MCF 10A (cell line): ENCODE measurements around the gene TTC3. TPM values are rescaled to one million over a fixed set of nuclear protein-coding genes. Genes with fewer than 3 reads are reported as not detected.
A peak's percentile ranks its signal among the peaks of the same experiment; 100 is the strongest.

Experiments
- BruUV-seq: library from RNA; stranded (reverse); fragments of 400-500 nt; replicated peaks from 2 replicates; lab custom pipeline; 2021; lab: Mats Ljungman, UMichigan
- CTCF ChIA-PET: fragments of 300-600 bp; sonication (Branson Sonifier 250); formaldehyde crosslinking; extraction: SDS; loops from one replicate; lab custom pipeline; 2021; ENCODE audit warnings: antibody characterized with exemption, inconsistent platforms; lab: Yijun Ruan, JAX
- POLR2A ChIA-PET: fragments of 300-600, 350-650 bp; sonication (Branson Sonifier 250); formaldehyde crosslinking; extraction: SDS; loops from one replicate; lab custom pipeline; 2020; ENCODE audit warnings: antibody characterized with exemption, inconsistent platforms; lab: Yijun Ruan, JAX
- DNase-seq: peaks from one replicate; pipeline ENCODE4 v3.0.0-alpha.2; 2018; ENCODE audit not compliant: unreplicated experiment
- H3K27ac Mint-ChIP-seq: one replicate; pipeline ENCODE4 v1.8.0; 2022; ENCODE audit warnings: mild to moderate bottlenecking, low read depth, mixed read lengths; ENCODE audit not compliant: unreplicated experiment
- H3K27me3 Mint-ChIP-seq: one replicate; pipeline ENCODE4 v1.8.0; 2022; ENCODE audit warnings: mixed read lengths; ENCODE audit not compliant: insufficient read depth, unreplicated experiment
- H3K36me3 Mint-ChIP-seq: one replicate; pipeline ENCODE4 v1.8.0; 2022; ENCODE audit warnings: mild to moderate bottlenecking, moderate library complexity, mixed read lengths; ENCODE audit not compliant: insufficient read depth, unreplicated experiment
- H3K4me1 Mint-ChIP-seq: one replicate; pipeline ENCODE4 v1.8.0; 2022; ENCODE audit warnings: mixed read lengths; ENCODE audit not compliant: insufficient read depth, unreplicated experiment
- H3K4me3 Mint-ChIP-seq: one replicate; pipeline ENCODE4 v1.8.0; 2022; ENCODE audit warnings: mild to moderate bottlenecking, moderate library complexity, mixed read lengths; ENCODE audit not compliant: unreplicated experiment
- H3K9me3 Mint-ChIP-seq: one replicate; pipeline ENCODE4 v1.8.0; 2022; ENCODE audit warnings: mixed read lengths; ENCODE audit not compliant: unreplicated experiment
- CTCF ChIP-seq: fragments of 200-600 bp; IDR thresholded peaks from one replicate; pipeline ENCODE4 v1.8.0; 2022; ENCODE audit warnings: antibody characterized with exemption, mild to moderate bottlenecking; ENCODE audit not compliant: unreplicated experiment
- intact Hi-C: fragments of 100-400 bp; cut with micrococcal nuclease; formaldehyde crosslinking; loops from 2 replicates; pipeline ENCODE4 v1.14.1; 2022
- total RNA-seq: library from RNA; stranded (reverse); gene quantifications from 2 replicates; pipeline ENCODE4 v1.2.3, GENCODE V29; 2022

TTC3 gene
- total RNA-seq, 1 experiment from 2014 or later = 74.4 TPM

- intact Hi-C loops = no loop called here
- H3K4me3 Mint-ChIP-seq = no peak overlapping the region
- DNase-seq = peak; percentile 65
- no peaks in the 10 kb centered on the region for H3K27me3 Mint-ChIP-seq
- no TSS peak for BruUV-seq
- CTCF ChIA-PET = interaction anchor here (0.5 kb wide), 1 partner anchor 165 kb away, joined by 5 read pairs; no protein-coding TSS in a partner anchor
- H3K27ac Mint-ChIP-seq = no peak overlapping the region
- POLR2A ChIA-PET = no interaction called here
- H3K4me1 Mint-ChIP-seq = peaks cover 6% of the 10 kb centered on the region
- H3K36me3 Mint-ChIP-seq = peaks cover 70% of the 10 kb centered on the region
- TF ChIP-seq CTCF = no peak
- no peaks in the 10 kb centered on the region for H3K9me3 Mint-ChIP-seq
Measured at GRCh38 chr21:37145635-37146111, 72.6 kb downstream of the TTC3 start.

DNA sequence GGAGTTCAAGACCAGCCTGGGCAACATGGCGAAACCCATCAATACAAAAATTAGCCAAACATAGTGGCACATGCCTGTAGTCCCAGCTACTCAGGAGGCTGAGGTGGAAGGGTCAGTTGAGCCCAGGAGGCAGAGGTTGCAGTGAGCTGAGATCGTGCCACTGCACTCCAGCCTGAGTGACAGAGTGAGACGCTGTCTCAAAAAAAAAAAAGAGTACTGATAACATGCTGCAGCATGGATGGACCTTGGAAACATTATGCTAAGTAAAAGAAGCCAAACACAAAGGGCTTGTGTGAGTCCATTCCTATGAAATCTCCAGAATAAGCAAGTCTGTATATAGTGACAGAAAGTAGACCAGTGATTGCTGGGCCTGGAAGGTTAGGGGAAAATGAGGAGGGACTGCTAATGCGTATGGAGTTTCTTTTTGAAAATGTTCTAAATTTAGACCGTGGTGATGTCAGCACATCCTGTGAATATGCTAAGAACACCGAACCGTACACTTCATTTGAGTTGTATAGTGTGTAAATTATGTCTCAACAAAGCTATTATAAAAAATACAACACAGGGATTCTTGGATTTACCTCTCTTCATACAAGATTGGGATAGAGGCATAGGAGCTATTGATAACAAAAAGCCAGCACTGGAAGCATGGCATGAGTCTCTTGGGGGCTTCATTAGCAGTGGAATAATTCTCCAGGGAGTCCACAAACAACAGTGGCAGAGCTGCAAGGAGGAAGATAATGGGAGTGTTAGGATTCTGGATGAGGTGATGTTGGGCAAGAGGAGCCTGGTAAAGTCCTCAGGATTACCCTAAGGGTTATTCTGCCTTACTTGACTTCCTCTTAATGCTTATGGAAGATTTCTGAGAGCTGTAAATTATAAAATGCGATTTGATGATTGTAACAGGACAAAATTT is 73.5 kb downstream of the TTC3 start:
- ChIA-PET POLR2A (no interaction called here), CTCF (interaction anchor here (0.5 kb wide), 1 partner anchor 166 kb away, joined by 5 read pairs; no protein-coding TSS in a partner anchor)
- BruUV-seq = no TSS peak
- H3K27ac Mint-ChIP-seq = peak overlapping the region; percentile 59
- H3K36me3 Mint-ChIP-seq = peaks cover 77% of the 10 kb centered on the region
- no peak overlapping the region for H3K4me3 Mint-ChIP-seq
- no peaks in the 10 kb centered on the region for H3K27me3 Mint-ChIP-seq
- DNase-seq = no peak
- no peaks in the 10 kb centered on the region for H3K9me3 Mint-ChIP-seq
- no peak for TF ChIP-seq CTCF
- intact Hi-C loops = no loop called here
- H3K4me1 Mint-ChIP-seq = peaks cover 6% of the 10 kb centered on the region

GRCh38 chr21:37149411-37149810 is 76.4 kb downstream of the TTC3 start:
- H3K36me3 Mint-ChIP-seq = peaks cover 88% of the 10 kb centered on the region
- H3K27me3 Mint-ChIP-seq = no peaks in the 10 kb centered on the region
- ChIA-PET POLR2A (no interaction called here), CTCF (no interaction called here)
- intact Hi-C loops = no loop called here
- no peaks in the 10 kb centered on the region for H3K9me3 Mint-ChIP-seq
- peak; percentile 43 for DNase-seq
- no TSS peak for BruUV-seq
- peaks cover 10% of the 10 kb centered on the region for H3K4me1 Mint-ChIP-seq
- H3K4me3 Mint-ChIP-seq = no peak overlapping the region
- no peak overlapping the region for H3K27ac Mint-ChIP-seq
- no peak for TF ChIP-seq CTCF

- no peak overlapping the region for H3K4me3 Mint-ChIP-seq
- intact Hi-C loops = no loop called here
- ChIA-PET POLR2A (interaction anchor here (0.5 to 0.7 kb wide), 2 partner anchors 31 to 52 kb away, joined by 3 read pairs; no protein-coding TSS in a partner anchor), CTCF (interaction anchor here (0.6 to 1.1 kb wide), 3 partner anchors 14 to 1170 kb away, joined by 3 read pairs; no protein-coding TSS in a partner anchor)
- no TSS peak for BruUV-seq
- peak; percentile 74 for DNase-seq
- H3K27ac Mint-ChIP-seq = no peak overlapping the region
- TF ChIP-seq CTCF = no peak
- H3K27me3 Mint-ChIP-seq = no peaks in the 10 kb centered on the region
- H3K4me1 Mint-ChIP-seq = peaks cover 10% of the 10 kb centered on the region
- H3K36me3 Mint-ChIP-seq = peaks cover 84% of the 10 kb centered on the region
- H3K9me3 Mint-ChIP-seq = no peaks in the 10 kb centered on the region
Measured at GRCh38 chr21:37153196-37153934, 80.3 kb downstream of the TTC3 start.
